ENCODE results near the gene DHRS3.

DNA sequence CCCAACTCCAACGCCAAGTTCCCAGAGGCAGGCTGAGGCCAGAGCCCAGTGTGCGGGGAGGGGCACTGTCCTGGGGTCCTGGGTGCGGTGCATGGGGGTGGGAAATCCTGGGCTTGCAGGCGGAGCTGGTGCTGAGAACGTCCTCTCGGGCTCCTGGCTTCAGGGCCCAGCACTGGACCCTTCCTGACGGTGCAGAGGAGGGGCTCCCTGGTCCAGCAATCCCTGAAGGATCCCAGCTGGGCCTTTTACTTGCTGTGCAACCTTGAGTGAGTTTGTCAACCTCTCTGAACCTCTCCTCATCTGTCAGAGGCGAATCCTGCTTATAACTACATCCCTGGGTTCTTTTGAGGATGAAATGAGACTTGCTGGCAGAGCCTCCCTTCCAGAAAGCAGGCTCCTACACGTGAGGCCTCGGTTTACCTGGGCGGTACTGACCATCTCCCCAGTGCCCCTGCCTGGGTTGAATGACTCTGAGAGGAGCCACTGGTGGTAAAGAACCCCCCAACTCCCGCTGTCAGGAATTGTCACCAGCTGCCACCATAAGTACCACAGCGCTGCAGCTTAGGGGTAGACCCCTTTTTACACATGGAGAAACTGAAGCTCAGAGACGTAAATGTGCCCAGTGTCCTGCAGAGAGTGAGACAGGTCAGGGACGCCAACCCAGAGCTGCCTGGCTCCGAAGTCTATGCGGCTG is 77.3 kb downstream of the DHRS3 start:
- TF ChIP-seq, protein P1, sequence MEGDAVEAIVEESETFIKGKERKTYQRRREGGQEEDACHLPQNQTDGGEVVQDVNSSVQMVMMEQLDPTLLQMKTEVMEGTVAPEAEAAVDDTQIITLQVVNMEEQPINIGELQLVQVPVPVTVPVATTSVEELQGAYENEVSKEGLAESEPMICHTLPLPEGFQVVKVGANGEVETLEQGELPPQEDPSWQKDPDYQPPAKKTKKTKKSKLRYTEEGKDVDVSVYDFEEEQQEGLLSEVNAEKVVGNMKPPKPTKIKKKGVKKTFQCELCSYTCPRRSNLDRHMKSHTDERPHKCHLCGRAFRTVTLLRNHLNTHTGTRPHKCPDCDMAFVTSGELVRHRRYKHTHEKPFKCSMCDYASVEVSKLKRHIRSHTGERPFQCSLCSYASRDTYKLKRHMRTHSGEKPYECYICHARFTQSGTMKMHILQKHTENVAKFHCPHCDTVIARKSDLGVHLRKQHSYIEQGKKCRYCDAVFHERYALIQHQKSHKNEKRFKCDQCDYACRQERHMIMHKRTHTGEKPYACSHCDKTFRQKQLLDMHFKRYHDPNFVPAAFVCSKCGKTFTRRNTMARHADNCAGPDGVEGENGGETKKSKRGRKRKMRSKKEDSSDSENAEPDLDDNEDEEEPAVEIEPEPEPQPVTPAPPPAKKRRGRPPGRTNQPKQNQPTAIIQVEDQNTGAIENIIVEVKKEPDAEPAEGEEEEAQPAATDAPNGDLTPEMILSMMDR (IDR thresholded peaks at IDR 0.05) = no peak
- TF ChIP-seq EZH2 (IDR thresholded peaks at IDR 0.05; ENCODE audit: borderline replicate concordance, insufficient read depth, low read depth, low read length, poor library complexity, severe bottlenecking) = no peak

All from B cell (primary cell).